Ascending aorta (tissue), 2 donors: ENCODE results near the gene ZNF844. TPM values are rescaled to one million over a fixed set of nuclear protein-coding genes. Genes with fewer than 3 reads are reported as not detected.
"Not testable (repeated sequence)": the region's sequence is repeated elsewhere in the genome, so short reads cannot be mapped to it uniquely, and the experiment has no call there.

Experiments
- DNase-seq, 2 donors: peaks; one replicate each; pipeline ENCODE4 v3.0.0-alpha.2; 2019; ENCODE audit warnings: low spot score in 2 of 2
- H3K27ac ChIP-seq, 2 donors: fragments of 200-600 bp; sonication (generic); one replicate each; pipeline ENCODE4 v1.5.1; 2016 to 2017; ENCODE audit warnings: mild to moderate bottlenecking in 1 of 2
- H3K27me3 ChIP-seq: fragments of 200-600 bp; sonication (generic); one replicate; pipeline ENCODE4 v1.5.1; 2017
- H3K36me3 ChIP-seq, 2 donors: fragments of 200-600 bp; sonication (generic); one replicate each; pipeline ENCODE4 v1.5.1; 2016
- H3K4me1 ChIP-seq, 2 donors: fragments of 200-600 bp; sonication (generic); one replicate each; pipeline ENCODE4 v1.5.1; 2016 to 2017; ENCODE audit warnings: mild to moderate bottlenecking in 1 of 2
- H3K4me3 ChIP-seq, 2 donors: fragments of 200-600 bp; sonication (generic); one replicate each; pipeline ENCODE4 v1.5.1; 2016 to 2017; ENCODE audit warnings: mild to moderate bottlenecking in 1 of 2
- H3K9me3 ChIP-seq, 2 donors: fragments of 200-600 bp; sonication (generic); one replicate each; pipeline ENCODE4 v1.5.1; 2016
- intact Hi-C: fragments of 100-400 bp; cut with DNase I; formaldehyde crosslinking; loops from one replicate; pipeline ENCODE4 v1.15.1; 2023
- total RNA-seq: library from RNA; depleted of rRNA; stranded (reverse); fragments of >200 nt; gene quantifications from one replicate; pipeline ENCODE4 v1.1.0, GENCODE V29; 2016
- TF ChIP-seq, protein P1 (sequence below), 3 experiments: fragments of 200-600 bp in 2 of 3; fragments of 450-650 bp in 1 of 3; sonication (generic) in 2 of 3; IDR thresholded peaks; one replicate each; pipeline ENCODE4 v1.5.1; 2016 to 2019; ENCODE audit warnings: antibody characterized with exemption in 3 of 3, mild to moderate bottlenecking in 1 of 3, moderate library complexity in 1 of 3

The ZNF844 gene
- total RNA-seq, 1 donor from 2014 or later: 8.0 TPM

DNA sequence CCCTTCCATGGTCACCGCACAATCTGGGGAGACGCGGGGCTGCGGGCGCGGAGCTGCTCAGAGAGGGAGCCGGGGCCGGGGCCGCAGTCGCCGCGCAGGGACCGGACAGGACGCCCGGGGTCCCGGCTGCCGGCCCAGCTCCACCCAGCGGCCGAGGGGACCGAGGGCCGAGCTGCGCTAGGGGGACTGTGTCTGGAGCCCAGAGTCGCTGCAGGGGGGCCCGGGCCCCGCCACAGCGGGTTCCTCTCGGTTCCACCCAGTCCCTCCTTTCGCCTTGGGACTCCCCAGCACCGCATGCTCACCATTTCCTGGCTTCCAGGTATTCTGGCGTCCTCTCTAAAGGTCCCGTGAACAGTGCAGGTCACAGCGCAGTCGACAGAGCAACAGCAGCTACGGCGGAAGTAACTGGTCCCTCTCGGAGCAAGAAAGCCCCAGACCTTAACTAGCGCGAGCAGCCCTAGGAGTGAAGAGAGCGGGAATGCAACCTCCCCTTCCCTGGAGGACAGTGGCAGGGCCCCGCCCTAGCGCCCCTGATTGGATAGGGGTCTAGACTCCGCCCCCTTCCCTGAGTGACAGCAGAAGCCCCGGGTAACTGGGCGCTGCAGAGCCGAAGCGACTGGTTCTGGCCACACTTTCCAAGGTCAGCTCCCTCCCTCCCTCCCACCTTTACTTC is 11.9 kb upstream of the ZNF844 start, which contains the start of gene ZNF878:
TSS of gene ZNF878 (minus strand) at position 465 of the 673 bp plus-strand sequence. CDS start at position 305, 160 bp downstream.
- Histone ChIP-seq H3K9me3 (no peaks in the 10 kb centered on the region), H3K27me3 (no peaks in the 10 kb centered on the region), H3K4me1 (peaks cover 0 to 2% of the 10 kb centered on the region in 2 donors), H3K4me3 (peak within 1 kb of the TSS; percentile 77 to 83), H3K27ac (peak within 1 kb of the TSS; percentile 59 to 65), H3K36me3 (no peaks in the 10 kb centered on the region)
- TF ChIP-seq, protein P1, sequence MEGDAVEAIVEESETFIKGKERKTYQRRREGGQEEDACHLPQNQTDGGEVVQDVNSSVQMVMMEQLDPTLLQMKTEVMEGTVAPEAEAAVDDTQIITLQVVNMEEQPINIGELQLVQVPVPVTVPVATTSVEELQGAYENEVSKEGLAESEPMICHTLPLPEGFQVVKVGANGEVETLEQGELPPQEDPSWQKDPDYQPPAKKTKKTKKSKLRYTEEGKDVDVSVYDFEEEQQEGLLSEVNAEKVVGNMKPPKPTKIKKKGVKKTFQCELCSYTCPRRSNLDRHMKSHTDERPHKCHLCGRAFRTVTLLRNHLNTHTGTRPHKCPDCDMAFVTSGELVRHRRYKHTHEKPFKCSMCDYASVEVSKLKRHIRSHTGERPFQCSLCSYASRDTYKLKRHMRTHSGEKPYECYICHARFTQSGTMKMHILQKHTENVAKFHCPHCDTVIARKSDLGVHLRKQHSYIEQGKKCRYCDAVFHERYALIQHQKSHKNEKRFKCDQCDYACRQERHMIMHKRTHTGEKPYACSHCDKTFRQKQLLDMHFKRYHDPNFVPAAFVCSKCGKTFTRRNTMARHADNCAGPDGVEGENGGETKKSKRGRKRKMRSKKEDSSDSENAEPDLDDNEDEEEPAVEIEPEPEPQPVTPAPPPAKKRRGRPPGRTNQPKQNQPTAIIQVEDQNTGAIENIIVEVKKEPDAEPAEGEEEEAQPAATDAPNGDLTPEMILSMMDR (IDR thresholded peaks at IDR 0.05): peak in 2 of 3 experiments; percentile 7 to 11
- DNase-seq: peak; percentile 63 to 93
- intact Hi-C loops: loop anchor here (1.0 to 10.0 kb wide), 4 partner anchors 12 to 622 kb away; partner anchors contain the start of genes ZNF433, ZNF763 and ZNF844

DNA sequence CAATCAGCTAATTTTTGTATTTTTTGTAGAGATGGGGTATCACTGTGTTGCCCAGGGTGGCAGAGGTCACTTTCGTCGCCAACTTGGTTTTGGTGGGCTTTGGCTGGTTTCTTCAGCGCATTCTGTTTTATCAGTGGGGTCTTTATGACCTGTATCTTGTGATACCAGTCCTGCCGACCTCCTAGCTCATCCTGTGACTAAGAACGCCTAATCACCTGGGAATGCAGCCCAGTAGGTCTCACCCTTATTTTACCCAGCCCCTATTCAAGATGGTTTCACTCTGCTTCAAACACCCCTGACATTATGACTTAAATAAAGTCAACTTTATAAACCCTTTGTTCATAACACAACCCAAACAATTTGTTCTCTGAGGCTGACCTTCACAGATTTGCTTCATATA is 8.7 kb upstream of the ZNF844 start:
- Histone ChIP-seq H3K36me3 (no peaks in the 10 kb centered on the region), H3K4me3 (no peak overlapping the region), H3K27me3 (no peaks in the 10 kb centered on the region), H3K9me3 (no peaks in the 10 kb centered on the region), H3K27ac (no peak overlapping the region), H3K4me1 (peaks cover 2 to 3% of the 10 kb centered on the region in 2 donors)
- TF ChIP-seq, protein P1 (IDR thresholded peaks at IDR 0.05): no peak
- no peak for DNase-seq
- intact Hi-C loops: loop anchor here (10.0 kb wide), 1 partner anchor 619 kb away; no protein-coding TSS in a partner anchor

DNA sequence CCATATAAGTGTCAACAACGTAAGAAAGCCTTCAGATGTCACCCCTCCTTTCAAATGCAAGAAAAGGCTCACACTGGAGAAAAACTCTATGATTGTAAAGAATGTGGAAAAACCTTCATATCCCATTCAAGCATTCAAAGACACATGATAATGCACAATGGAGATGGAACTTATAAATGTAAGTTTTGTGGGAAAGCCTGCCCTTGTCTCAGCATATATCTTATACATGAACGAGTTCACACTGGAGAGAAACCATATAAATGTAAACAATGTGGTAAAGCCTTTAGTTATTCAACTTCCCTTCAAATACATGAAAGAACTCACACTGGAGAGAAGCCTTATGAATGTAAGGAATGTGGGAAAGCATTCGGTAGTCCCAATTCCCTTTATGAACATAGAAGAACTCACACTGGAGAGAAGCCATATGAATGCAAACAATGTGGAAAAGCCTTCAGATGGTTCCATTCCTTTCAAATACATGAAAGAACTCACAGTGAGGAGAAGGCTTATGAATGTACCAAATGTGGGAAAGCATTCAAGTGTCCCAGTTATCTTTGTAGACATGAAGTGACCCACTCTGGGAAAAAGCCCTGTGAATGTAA is 11.1 kb downstream of the ZNF844 start:
- no peak overlapping the region for H3K27ac ChIP-seq
- H3K4me1 ChIP-seq: no peaks in the 10 kb centered on the region
- no peaks in the 10 kb centered on the region for H3K27me3 ChIP-seq
- intact Hi-C loops: no loop called here
- TF ChIP-seq, protein P1 (IDR thresholded peaks at IDR 0.05): no peak
- peak overlapping the region in 1 of 2 donors; percentile 23 for H3K4me3 ChIP-seq
- peaks cover 76 to 93% of the 10 kb centered on the region in 2 donors for H3K36me3 ChIP-seq
- H3K9me3 ChIP-seq: peaks cover 97 to 100% of the 10 kb centered on the region in 2 donors
- DNase-seq: no peak

DNA sequence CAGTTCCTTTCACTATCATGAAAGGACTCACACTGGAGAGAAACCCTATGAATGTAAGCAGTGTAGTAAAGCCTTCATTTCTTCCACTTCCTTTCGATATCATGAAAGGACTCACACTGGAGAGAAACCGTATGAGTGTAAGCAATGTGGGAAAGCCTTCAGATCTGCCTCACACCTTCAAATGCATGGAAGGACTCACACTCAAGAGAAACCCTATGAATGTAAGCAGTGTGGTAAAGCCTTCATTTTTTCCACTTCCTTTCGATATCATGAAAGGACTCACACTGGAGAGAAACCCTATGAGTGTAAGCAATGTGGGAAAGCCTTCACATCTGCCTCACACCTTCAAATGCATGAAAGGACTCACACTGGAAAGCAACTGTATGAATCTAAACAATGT is 11.8 kb downstream of the ZNF844 start:
- Histone ChIP-seq H3K4me3 (peak overlapping the region in 1 of 2 donors; percentile 23), H3K36me3 (peaks cover 76 to 91% of the 10 kb centered on the region in 2 donors), H3K9me3 (peaks cover 97 to 100% of the 10 kb centered on the region in 2 donors)
- intact Hi-C loops, H3K27me3 ChIP-seq, H3K4me1 ChIP-seq, DNase-seq, H3K27ac ChIP-seq: not testable (repeated sequence)

DNA sequence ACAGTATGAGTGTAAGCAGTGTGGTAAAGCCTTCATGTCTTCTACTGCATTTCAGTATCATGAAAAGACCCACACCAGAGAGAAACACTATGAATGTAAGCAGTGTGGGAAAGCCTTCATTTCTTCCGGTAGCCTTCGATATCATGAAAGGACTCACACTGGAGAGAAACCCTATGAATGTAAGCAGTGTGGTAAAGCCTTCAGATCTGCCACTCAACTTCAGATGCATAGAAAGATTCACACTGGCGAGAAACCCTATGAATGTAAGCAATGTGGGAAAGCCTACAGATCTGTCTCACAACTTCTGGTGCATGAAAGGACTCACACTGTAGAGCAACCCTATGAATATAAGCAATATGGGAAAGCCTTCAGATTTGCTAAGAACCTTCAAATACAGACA is 12.8 kb downstream of the ZNF844 start:
- intact Hi-C loops: no loop called here
- DNase-seq: no peak
- TF ChIP-seq, protein P1 (IDR thresholded peaks at IDR 0.05): no peak
- peaks cover 73 to 85% of the 10 kb centered on the region in 2 donors for H3K36me3 ChIP-seq
- no peaks in the 10 kb centered on the region for H3K4me1 ChIP-seq
- H3K9me3 ChIP-seq: peaks cover 91 to 100% of the 10 kb centered on the region in 2 donors
- no peak overlapping the region for H3K27ac ChIP-seq
- H3K4me3 ChIP-seq: no peak overlapping the region
- H3K27me3 ChIP-seq: no peaks in the 10 kb centered on the region

DNA sequence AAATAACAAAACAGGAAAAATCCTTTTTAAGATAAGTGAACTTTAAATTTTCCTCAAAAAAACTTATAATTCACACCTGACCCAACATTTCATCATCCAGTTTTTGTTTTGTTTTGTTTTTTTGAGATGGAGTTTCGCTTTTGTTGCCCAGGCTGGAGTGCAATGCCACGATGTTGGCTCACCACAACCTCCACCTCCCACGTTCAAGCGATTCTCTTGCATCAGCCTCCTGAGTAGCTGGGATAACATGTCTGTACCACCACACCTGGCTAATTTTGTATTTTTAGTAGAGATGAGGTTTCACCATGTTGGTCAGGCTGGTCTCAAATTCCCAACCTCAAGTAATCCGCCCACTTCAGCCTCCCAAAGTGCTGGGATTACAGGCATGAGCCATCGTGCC is 18.8 kb downstream of the ZNF844 start:
- H3K9me3 ChIP-seq: peaks cover 31 to 77% of the 10 kb centered on the region in 2 donors

More for the DNA sequence above, 18.8 kb downstream of the ZNF844 start:
- H3K27ac ChIP-seq, H3K4me3 ChIP-seq, H3K4me1 ChIP-seq, intact Hi-C loops, H3K27me3 ChIP-seq, DNase-seq: not testable (repeated sequence)
- H3K36me3 ChIP-seq: peaks cover 23 to 50% of the 10 kb centered on the region in 2 donors
